Parathyroid adenoma (tissue), 2 donors: ENCODE results near the gene PXDN.

Experiments
- H2AFZ ChIP-seq: fragments of 300-600 bp; sonication (generic); one replicate; pipeline ENCODE4 v1.7.0; 2017; ENCODE audit warnings: antibody characterized with exemption, mild to moderate bottlenecking
- H3K27ac ChIP-seq: fragments of 300-600 bp; sonication (generic); one replicate; pipeline ENCODE4 v1.7.0; 2017
- H3K27me3 ChIP-seq: fragments of 300-600 bp; sonication (generic); one replicate; pipeline ENCODE4 v1.7.0; 2017; ENCODE audit warnings: low read length; ENCODE audit not compliant: control insufficient read depth, insufficient read depth
- H3K36me3 ChIP-seq: fragments of 300-600 bp; sonication (generic); one replicate; pipeline ENCODE4 v1.7.0; 2017; ENCODE audit warnings: low read length; ENCODE audit not compliant: control insufficient read depth, insufficient read depth
- H3K4me1 ChIP-seq: fragments of 300-600 bp; sonication (generic); one replicate; pipeline ENCODE4 v1.7.0; 2017; ENCODE audit warnings: control low read depth
- H3K4me2 ChIP-seq: fragments of 300-600 bp; sonication (generic); one replicate; pipeline ENCODE4 v1.7.0; 2017; ENCODE audit warnings: low read length
- H3K4me3 ChIP-seq: fragments of 300-600 bp; sonication (generic); one replicate; pipeline ENCODE4 v1.7.0; 2017; ENCODE audit warnings: low read depth, low read length
- H3K79me2 ChIP-seq: fragments of 300-600 bp; sonication (generic); one replicate; pipeline ENCODE4 v1.7.0; 2017; ENCODE audit warnings: control low read depth
- H3K9ac ChIP-seq: fragments of 300-600 bp; sonication (generic); one replicate; pipeline ENCODE4 v1.7.0; 2017; ENCODE audit warnings: mild to moderate bottlenecking
- H3K9me3 ChIP-seq: fragments of 300-600 bp; sonication (generic); one replicate; pipeline ENCODE4 v1.7.0; 2017; ENCODE audit warnings: low read length; ENCODE audit not compliant: control insufficient read depth
- CTCF ChIP-seq: fragments of 300-600 bp; sonication (generic); IDR thresholded peaks from one replicate; pipeline ENCODE4 v1.7.0; 2017; ENCODE audit warnings: antibody characterized with exemption, mild to moderate bottlenecking
- donor health status: primary hyperparathyroidism.

Gene PXDN

DNA sequence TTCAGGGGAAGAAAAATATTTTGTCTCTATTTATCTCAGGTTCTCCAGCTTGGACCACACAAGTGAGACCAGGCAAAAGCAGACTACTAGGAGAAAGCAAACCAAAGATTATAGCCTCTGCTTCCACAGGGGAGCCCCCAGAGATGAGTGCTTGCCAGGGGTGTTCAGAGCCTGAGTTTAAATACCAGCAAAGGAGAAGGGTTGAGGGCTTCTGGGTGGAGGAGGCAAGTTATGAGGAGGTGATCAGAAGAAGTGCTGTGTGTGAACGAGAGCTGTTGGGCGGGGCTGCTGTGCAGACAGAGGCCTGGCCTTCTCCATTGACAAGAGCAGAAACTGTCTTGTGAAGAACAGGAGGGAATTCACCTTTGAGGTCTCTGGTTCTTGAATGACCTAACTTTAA lies 32.8 kb upstream of the PXDN start:
- Histone ChIP-seq H3K4me1 (no peaks in the 10 kb centered on the region), H2AFZ (no peak overlapping the region), H3K4me3 (no peak overlapping the region), H3K4me2 (no peak overlapping the region), H3K27ac (no peak overlapping the region), H3K36me3 (no peaks in the 10 kb centered on the region), H3K9me3 (no peaks in the 10 kb centered on the region), H3K9ac (no peak overlapping the region), H3K27me3 (no peaks in the 10 kb centered on the region), H3K79me2 (no peaks in the 10 kb centered on the region)
- no peak for TF ChIP-seq CTCF

- no peaks in the 10 kb centered on the region for H3K79me2 ChIP-seq
- no peak overlapping the region for H2AFZ ChIP-seq
- no peak overlapping the region for H3K9ac ChIP-seq
- H3K9me3 ChIP-seq, result no peaks in the 10 kb centered on the region
- no peak overlapping the region for H3K4me2 ChIP-seq
- H3K27ac ChIP-seq, result no peak overlapping the region
- no peaks in the 10 kb centered on the region for H3K27me3 ChIP-seq
- no peaks in the 10 kb centered on the region for H3K36me3 ChIP-seq
- H3K4me1 ChIP-seq, result no peaks in the 10 kb centered on the region
- no peak overlapping the region for H3K4me3 ChIP-seq
- no peak for TF ChIP-seq CTCF
These were observed 31.3 kb upstream of the PXDN start for GRCh38 chr2:1775511-1776035.

- H2AFZ ChIP-seq, result no peak overlapping the region
- H3K36me3 ChIP-seq, result no peaks in the 10 kb centered on the region
- H3K27ac ChIP-seq, result no peak overlapping the region
- H3K9me3 ChIP-seq, result no peaks in the 10 kb centered on the region
- H3K4me2 ChIP-seq, result no peak overlapping the region
- H3K4me3 ChIP-seq, result no peak overlapping the region
- H3K79me2 ChIP-seq, result no peaks in the 10 kb centered on the region
- H3K9ac ChIP-seq, result no peak overlapping the region
- no peak for TF ChIP-seq CTCF
- no peaks in the 10 kb centered on the region for H3K27me3 ChIP-seq
- no peaks in the 10 kb centered on the region for H3K4me1 ChIP-seq
These were observed 30.6 kb upstream of the PXDN start for GRCh38 chr2:1774929-1775328.

GRCh38 chr2:1773883-1774282 lies 29.6 kb upstream of the PXDN start:
- Histone ChIP-seq H3K9me3 (no peaks in the 10 kb centered on the region), H3K4me1 (no peaks in the 10 kb centered on the region), H3K79me2 (no peaks in the 10 kb centered on the region), H3K27me3 (no peaks in the 10 kb centered on the region), H3K36me3 (no peaks in the 10 kb centered on the region), H3K27ac (no peak overlapping the region), H3K4me2 (no peak overlapping the region), H3K4me3 (no peak overlapping the region), H3K9ac (no peak overlapping the region), H2AFZ (no peak overlapping the region)
- no peak for TF ChIP-seq CTCF

- H3K27me3 ChIP-seq, result no peaks in the 10 kb centered on the region
- H3K27ac ChIP-seq, result no peak overlapping the region
- TF ChIP-seq CTCF, result no peak
- H3K79me2 ChIP-seq, result no peaks in the 10 kb centered on the region
- no peak overlapping the region for H3K9ac ChIP-seq
- no peak overlapping the region for H3K4me2 ChIP-seq
- no peaks in the 10 kb centered on the region for H3K36me3 ChIP-seq
- no peak overlapping the region for H3K4me3 ChIP-seq
- H2AFZ ChIP-seq, result no peak overlapping the region
- H3K4me1 ChIP-seq, result no peaks in the 10 kb centered on the region
- H3K9me3 ChIP-seq, result no peaks in the 10 kb centered on the region
These were observed 28.4 kb upstream of the PXDN start for GRCh38 chr2:1772471-1773267.
